B cell (primary cell): Measurements from ENCODE around the gene NTM. TPM values are rescaled to one million over a fixed set of nuclear protein-coding genes. Genes with fewer than 3 reads are reported as not detected.

Experiments
- ATAC-seq: fragments of 200-7000 bp; cut with Tn5 transposase; one replicate; pipeline ENCODE4 v1.10.0; 2021; ENCODE audit warnings: low read depth, mild to moderate bottlenecking, moderate number of reproducible peaks, moderate library complexity
- CTCF ChIA-PET: fragments of 350-600 bp; sonication (Branson Sonifier 250); formaldehyde crosslinking; loops from one replicate; lab custom pipeline; 2021; ENCODE audit warnings: antibody characterized with exemption, inconsistent platforms; lab: Charles Lee
- POLR2A ChIA-PET: fragments of 350-600 bp; sonication (Branson Sonifier 250); formaldehyde crosslinking; loops from one replicate; lab custom pipeline; 2021; ENCODE audit warnings: antibody characterized with exemption; lab: Charles Lee
- DNase-seq: peaks from one replicate; pipeline ENCODE4 v3.0.0; 2013
- H2AFZ ChIP-seq: 2 replicates; pipeline ENCODE4 v1.6.1; 2012; ENCODE audit warnings: mild to moderate bottlenecking, low read depth, low read length; ENCODE audit not compliant: insufficient read depth, poor library complexity, severe bottlenecking
- H3K27ac ChIP-seq, 2 donors: 1 replicate in 1 of 2; 2 replicates in 1 of 2; pipeline ENCODE4 v1.5.1; 2012 to 2013; ENCODE audit warnings: low read length in 2 of 2, mild to moderate bottlenecking in 2 of 2, moderate library complexity in 1 of 2
- H3K27me3 ChIP-seq, 4 experiments: fragments of 200-600 bp in 1 of 4; sonication (generic) in 1 of 4; replicated peaks in 1 of 4; 1 replicate in 2 of 4; 2 replicates in 2 of 4; pipeline versions ENCODE4 v1.6.1 to v1.7.0; 2013 to 2016; ENCODE audit warnings: low read length in 3 of 4, mild to moderate bottlenecking in 2 of 4, mixed read lengths in 1 of 4, moderate library complexity in 1 of 4; ENCODE audit not compliant: insufficient read depth in 4 of 4, control insufficient read depth in 3 of 4; ENCODE audit errors: control extremely low read depth in 1 of 4
- H3K36me3 ChIP-seq, 2 experiments: replicated peaks in 1 of 2; 1 replicate in 1 of 2; 2 replicates in 1 of 2; pipeline versions ENCODE4 v1.6.1 to v1.7.1; 2013; ENCODE audit warnings: low read length in 1 of 2; ENCODE audit not compliant: insufficient read depth in 2 of 2, control insufficient read depth in 1 of 2; ENCODE audit errors: control extremely low read depth in 1 of 2, extremely low read depth in 1 of 2
- H3K4me1 ChIP-seq, 2 donors: fragments of 200-600 bp in 1 of 2; sonication (generic) in 1 of 2; 1 replicate in 1 of 2; 2 replicates in 1 of 2; pipeline versions ENCODE4 v1.5.1 to v1.6.1; 2013 to 2017; ENCODE audit warnings: low read length in 2 of 2; ENCODE audit not compliant: control insufficient read depth in 2 of 2, insufficient read depth in 2 of 2
- H3K4me2 ChIP-seq: replicated peaks from 2 replicates; pipeline ENCODE3; 2012; ENCODE audit warnings: mild to moderate bottlenecking, low read depth, low read length; ENCODE audit not compliant: poor library complexity, severe bottlenecking
- H3K4me3 ChIP-seq, 5 experiments: fragments of 200-600 bp in 1 of 5; sonication (generic) in 1 of 5; 1 replicate in 3 of 5; 2 replicates in 2 of 5; pipeline versions ENCODE4 v1.5.1 to v1.7.0; 2011 to 2016; ENCODE audit warnings: low read length in 4 of 5, mild to moderate bottlenecking in 4 of 5, low read depth in 2 of 5, control low read depth in 1 of 5, moderate library complexity in 1 of 5; ENCODE audit not compliant: insufficient read depth in 1 of 5; ENCODE audit errors: control extremely low read depth in 1 of 5, extremely low read depth in 1 of 5
- H3K79me2 ChIP-seq: fragments of 200-600 bp; sonication (generic); one replicate; pipeline ENCODE4 v1.6.0; 2016; ENCODE audit warnings: low read length; ENCODE audit not compliant: control insufficient read depth, insufficient read depth
- H3K9ac ChIP-seq: fragments of 200-600 bp; sonication (generic); 2 replicates; pipeline ENCODE4 v1.6.1; 2017; ENCODE audit warnings: mild to moderate bottlenecking, low read length, moderate library complexity
- H3K9me3 ChIP-seq, 3 donors: one replicate each; pipeline versions ENCODE4 v1.6.1 to v1.7.1; 2013; ENCODE audit warnings: low read length in 2 of 3; ENCODE audit not compliant: control insufficient read depth in 2 of 3, insufficient read depth in 1 of 3; ENCODE audit errors: control extremely low read depth in 1 of 3
- H4K20me1 ChIP-seq: 2 replicates; pipeline ENCODE4 v1.6.0; 2012; ENCODE audit warnings: mild to moderate bottlenecking, low read length; ENCODE audit not compliant: insufficient read depth, control insufficient read depth, poor library complexity, severe bottlenecking
- H3K27ac Mint-ChIP-seq: one replicate; pipeline ENCODE4 v1.8.0; 2021; ENCODE audit warnings: mixed read lengths
- H3K27me3 Mint-ChIP-seq: one replicate; pipeline ENCODE4 v1.8.0; 2021; ENCODE audit warnings: mixed read lengths
- H3K4me1 Mint-ChIP-seq: one replicate; pipeline ENCODE4 v1.8.0; 2021; ENCODE audit warnings: mixed read lengths
- H3K4me3 Mint-ChIP-seq: one replicate; pipeline ENCODE4 v1.8.0; 2021; ENCODE audit warnings: mixed read lengths
- H3K9me3 Mint-ChIP-seq: one replicate; pipeline ENCODE4 v1.8.0; 2022; ENCODE audit warnings: mixed read lengths; ENCODE audit not compliant: insufficient read depth
- CTCF ChIP-seq: fragments of 200-600 bp; IDR thresholded peaks from one replicate; pipeline ENCODE4 v1.8.0; 2022; ENCODE audit warnings: antibody characterized with exemption, mild to moderate bottlenecking
- EZH2 ChIP-seq: IDR thresholded peaks from 2 replicates; pipeline ENCODE4 v1.6.1; 2012; ENCODE audit warnings: borderline replicate concordance, low read depth, mild to moderate bottlenecking, moderate library complexity, low read length; ENCODE audit not compliant: insufficient read depth, poor library complexity, severe bottlenecking
- WGBS: methylation state at CpG from one replicate; pipeline ENCODE4 v1.1.5; 2013; ENCODE audit warnings: missing lambda C conversion rate; ENCODE audit not compliant: insufficient coverage; 5-methylcytosine and 5-hydroxymethylcytosine counted together
- intact Hi-C: fragments of 100-400 bp; cut with micrococcal nuclease; formaldehyde crosslinking; loops from one replicate; pipeline ENCODE4 v1.10.0; 2022
- polyA plus RNA-seq: library from polyadenylated mRNA; depleted of rRNA; stranded (reverse); fragments of >200 nt; gene quantifications from 2 replicates; pipeline ENCODE4 v1.2.3, GENCODE V29; 2012
- total RNA-seq, 2 donors: library from RNA; stranded (reverse); fragments of 120-200 nt in 1 of 2; gene quantifications; 1 replicate in 1 of 2; 2 replicates in 1 of 2; pipeline versions ENCODE4 v1.2.3 to v1.2.4, GENCODE V29; 2013 to 2022

Gene NTM
- total and polyA plus RNA-seq, 2 donors (not counting 1 experiment from before 2014, with no cell fraction given): not detected

DNA sequence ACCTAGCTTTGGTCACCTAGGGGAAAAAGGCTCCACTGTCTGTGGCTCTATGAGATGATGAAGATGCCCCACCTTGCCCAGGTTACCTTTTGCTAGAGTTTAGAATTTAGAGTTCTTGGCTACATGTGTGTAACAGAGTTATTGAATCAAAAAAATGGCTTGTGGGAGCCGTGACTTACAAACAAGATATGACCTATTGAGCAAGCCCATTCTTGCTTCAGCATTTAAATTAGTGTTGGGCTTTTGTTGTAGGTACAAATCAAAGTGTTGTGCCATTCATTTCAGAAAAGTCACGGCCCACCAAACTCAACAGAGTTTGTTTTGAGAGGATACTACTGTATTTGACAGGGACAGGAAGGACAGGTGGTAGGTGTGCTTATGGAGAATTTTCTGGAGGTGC is 768.8 kb downstream of the NTM start:
- WGBS: 100% methylated on average over 1 of the region's 2 CpGs

GRCh38 chr11:132140056-132140455 is 769.6 kb downstream of the NTM start:
- Histone ChIP-seq H3K27me3 (no peaks in the 10 kb centered on the region), H3K9me3 (peaks cover 0 to 5% (median 0%) of the 10 kb centered on the region in 3 donors), H3K4me2 (no peak overlapping the region), H3K36me3 (no peaks in the 10 kb centered on the region), H3K27ac (no peak overlapping the region), H3K4me3 (no peak overlapping the region), H3K9ac (no peak overlapping the region), H3K4me1 (no peaks in the 10 kb centered on the region), H3K79me2 (no peaks in the 10 kb centered on the region), H2AFZ (no peak overlapping the region), H4K20me1 (no peaks in the 10 kb centered on the region)
- DNase-seq (no peak), ATAC-seq (no peak)
- Mint-ChIP-seq H3K4me3 (no peak overlapping the region), H3K4me1 (no peaks in the 10 kb centered on the region), H3K27me3 (no peaks in the 10 kb centered on the region), H3K27ac (no peak overlapping the region), H3K9me3 (no peaks in the 10 kb centered on the region)
- ChIA-PET CTCF (no interaction called here), POLR2A (no interaction called here)
- no peak for TF ChIP-seq EZH2
- intact Hi-C loops: no loop called here
- no CpG with 5 or more reads among the region's 3 CpGs for WGBS

More for the DNA sequence above, 768.8 kb downstream of the NTM start:
- H4K20me1 ChIP-seq: no peaks in the 10 kb centered on the region
- H3K4me3 ChIP-seq: no peak overlapping the region
- H3K4me1 Mint-ChIP-seq: no peaks in the 10 kb centered on the region
- CTCF ChIA-PET: no interaction called here
- no peak overlapping the region for H3K4me3 Mint-ChIP-seq
- H3K36me3 ChIP-seq: no peaks in the 10 kb centered on the region
- H3K27me3 Mint-ChIP-seq: no peaks in the 10 kb centered on the region
- intact Hi-C loops: no loop called here
- POLR2A ChIA-PET: no interaction called here
- H3K9me3 Mint-ChIP-seq: peaks cover 2% of the 10 kb centered on the region
- no peaks in the 10 kb centered on the region for H3K27me3 ChIP-seq
- no peaks in the 10 kb centered on the region for H3K79me2 ChIP-seq
- no peaks in the 10 kb centered on the region for H3K4me1 ChIP-seq
- no peak overlapping the region for H2AFZ ChIP-seq
- ATAC-seq (no peak), DNase-seq (no peak)
- TF ChIP-seq EZH2 (no peak), CTCF (no peak)
- no peak overlapping the region for H3K27ac Mint-ChIP-seq
- H3K9ac ChIP-seq: no peak overlapping the region
- H3K27ac ChIP-seq: no peak overlapping the region
- H3K4me2 ChIP-seq: no peak overlapping the region
- peaks cover 0 to 5% (median 0%) of the 10 kb centered on the region in 3 donors for H3K9me3 ChIP-seq
